Neural cell (in vitro differentiated cells): ENCODE data around the gene RCL1. TPM values are rescaled to one million over a fixed set of nuclear protein-coding genes. Genes with fewer than 3 reads are reported as not detected.

ENCODE experiments used
- H2AFZ ChIP-seq: fragments of 200-600, 300-800 bp; sonication (generic), shearing (Covaris generic); 2 replicates; pipeline ENCODE4 v1.6.0; 2014; ENCODE audit warnings: low read depth, mild to moderate bottlenecking, antibody characterized with exemption, low read length, moderate library complexity
- H3F3A ChIP-seq: fragments of 200-600 bp; shearing (Covaris generic); 2 replicates; pipeline ENCODE4 v1.6.1; 2016; ENCODE audit warnings: mild to moderate bottlenecking, moderate library complexity, mixed read lengths, antibody characterized with exemption, low read length; ENCODE audit not compliant: insufficient read depth, poor library complexity, severe bottlenecking
- H3K27ac ChIP-seq: fragments of 200-600, 300-800 bp; sonication (generic), shearing (Covaris generic); 2 replicates; pipeline ENCODE4 v1.5.1; 2014; ENCODE audit warnings: mild to moderate bottlenecking, low read length, moderate library complexity
- H3K27me3 ChIP-seq: fragments of 300-800, 200-600 bp; sonication (generic), shearing (Covaris generic); 2 replicates; pipeline ENCODE4 v1.6.0; 2014; ENCODE audit warnings: mild to moderate bottlenecking, low read depth, low read length, moderate library complexity; ENCODE audit not compliant: insufficient read depth
- H3K36me3 ChIP-seq: fragments of 300-800, 200-600 bp; sonication (generic), shearing (Covaris generic); 2 replicates; pipeline ENCODE4 v1.5.1; 2014; ENCODE audit warnings: mild to moderate bottlenecking, antibody characterized with exemption, low read length, moderate library complexity; ENCODE audit not compliant: insufficient read depth
- H3K4me2 ChIP-seq: fragments of 300-800, 200-600 bp; sonication (generic), shearing (Covaris generic); 2 replicates; pipeline ENCODE4 v1.6.0; 2014; ENCODE audit warnings: mild to moderate bottlenecking, low read length
- H3K4me3 ChIP-seq: fragments of 300-800, 200-600 bp; sonication (generic), shearing (Covaris generic); 2 replicates; pipeline ENCODE4 v1.5.1; 2014; ENCODE audit warnings: mild to moderate bottlenecking, low read length, moderate library complexity
- H3K79me2 ChIP-seq: fragments of 200-600 bp; shearing (Covaris generic); replicated peaks from 2 replicates; pipeline ENCODE4 v1.6.0; 2014; ENCODE audit warnings: mild to moderate bottlenecking, low read length, moderate library complexity; ENCODE audit not compliant: insufficient read depth
- H3K9ac ChIP-seq: fragments of 300-800, 200-600 bp; sonication (generic), shearing (Covaris generic); 2 replicates; pipeline ENCODE4 v1.6.1; 2016; ENCODE audit warnings: mild to moderate bottlenecking, low read length, mixed read lengths
- H3K9me2 ChIP-seq: fragments of 200-600 bp; shearing (Covaris generic); 2 replicates; pipeline ENCODE4 v1.6.1; 2016; ENCODE audit warnings: mild to moderate bottlenecking, low read length, mixed read lengths; ENCODE audit not compliant: insufficient read depth
- H3K9me3 ChIP-seq: fragments of 200-600, 300-800 bp; sonication (generic), shearing (Covaris generic); 2 replicates; pipeline ENCODE4 v1.6.1; 2016; ENCODE audit warnings: mild to moderate bottlenecking, mixed run types, low read length, moderate library complexity, mixed read lengths
- H4K20me1 ChIP-seq: fragments of 200-600 bp; shearing (Covaris generic); 2 replicates; pipeline ENCODE4 v1.6.1; 2016; ENCODE audit warnings: mild to moderate bottlenecking, mixed run types; ENCODE audit not compliant: insufficient read depth
- CTCF ChIP-seq: fragments of 450-650 bp; IDR thresholded peaks from 2 replicates; pipeline ENCODE4 v1.5.1; 2014; ENCODE audit warnings: antibody characterized with exemption, mild to moderate bottlenecking, moderate library complexity; ENCODE audit not compliant: poor library complexity, severe bottlenecking
- EP300 ChIP-seq: fragments of 450-650 bp; conservative IDR thresholded peaks from 2 replicates; pipeline ENCODE4 v1.6.1; 2014; ENCODE audit warnings: antibody characterized with exemption, mild to moderate bottlenecking, moderate library complexity; ENCODE audit not compliant: poor library complexity, severe bottlenecking
- MXI1 ChIP-seq: fragments of 450-650 bp; conservative IDR thresholded peaks from 2 replicates; pipeline ENCODE4 v1.6.1; 2014; ENCODE audit warnings: antibody characterized with exemption, mild to moderate bottlenecking; ENCODE audit not compliant: poor library complexity, severe bottlenecking
- POLR2AphosphoS5 ChIP-seq: IDR thresholded peaks from 2 replicates; pipeline ENCODE4 v1.6.1; 2012
- RAD21 ChIP-seq: fragments of 450-650 bp; conservative IDR thresholded peaks from 2 replicates; pipeline ENCODE4 v1.6.1; 2014; ENCODE audit warnings: antibody characterized with exemption, mild to moderate bottlenecking, moderate library complexity
- REST ChIP-seq: IDR thresholded peaks from 2 replicates; pipeline ENCODE4 v1.6.1; 2012; ENCODE audit warnings: borderline replicate concordance
- SMC3 ChIP-seq: fragments of 450-650 bp; conservative IDR thresholded peaks from 2 replicates; pipeline ENCODE4 v1.6.1; 2014; ENCODE audit warnings: antibody characterized with exemption, mild to moderate bottlenecking, moderate library complexity; ENCODE audit not compliant: poor library complexity
- TAF1 ChIP-seq: IDR thresholded peaks from 2 replicates; pipeline ENCODE4 v1.6.1; 2012; ENCODE audit warnings: low read depth
- polyA plus RNA-seq: library from polyadenylated mRNA; depleted of rRNA; stranded (reverse); fragments of >200 nt; gene quantifications from 2 replicates; pipeline ENCODE4 v1.2.3, GENCODE V29; 2014

Gene RCL1
- polyA plus RNA-seq, 1 donor from 2014 or later: 4.2 TPM

- Histone ChIP-seq H3F3A (no peaks in the 10 kb centered on the region), H3K36me3 (no peaks in the 10 kb centered on the region), H4K20me1 (no peaks in the 10 kb centered on the region), H3K79me2 (peaks cover 18% of the 10 kb centered on the region), H3K9me3 (no peaks in the 10 kb centered on the region), H3K27ac (no peak overlapping the region), H3K4me3 (no peak overlapping the region), H3K9ac (no peak overlapping the region), H3K27me3 (no peaks in the 10 kb centered on the region), H3K4me2 (no peak overlapping the region), H3K9me2 (no peaks in the 10 kb centered on the region), H2AFZ (no peak overlapping the region)
- TF ChIP-seq POLR2AphosphoS5: no peak
These were observed 3.8 kb downstream of the RCL1 start for GRCh38 chr9:4796530-4796929.

GRCh38 chr9:4796988-4797853 is 4.5 kb downstream of the RCL1 start:
- Histone ChIP-seq H3K4me2 (no peak overlapping the region), H3K9ac (no peak overlapping the region), H3K4me3 (no peak overlapping the region), H2AFZ (no peak overlapping the region), H3F3A (no peaks in the 10 kb centered on the region), H3K27me3 (no peaks in the 10 kb centered on the region), H4K20me1 (no peaks in the 10 kb centered on the region), H3K79me2 (peaks cover 20% of the 10 kb centered on the region), H3K27ac (no peak overlapping the region), H3K36me3 (no peaks in the 10 kb centered on the region), H3K9me2 (no peaks in the 10 kb centered on the region), H3K9me3 (no peaks in the 10 kb centered on the region)
- TF ChIP-seq TAF1 (no peak), CTCF (peak; percentile 51), RAD21 (peak; percentile 12)

GRCh38 chr9:4797854-4798150 is 5.1 kb downstream of the RCL1 start:
- Histone ChIP-seq H3K9ac (no peak overlapping the region), H3K36me3 (no peaks in the 10 kb centered on the region), H3K9me3 (no peaks in the 10 kb centered on the region), H3F3A (no peaks in the 10 kb centered on the region), H3K79me2 (peaks cover 22% of the 10 kb centered on the region), H2AFZ (no peak overlapping the region), H3K9me2 (no peaks in the 10 kb centered on the region), H3K27me3 (no peaks in the 10 kb centered on the region), H3K4me2 (no peak overlapping the region), H3K4me3 (no peak overlapping the region), H3K27ac (no peak overlapping the region), H4K20me1 (no peaks in the 10 kb centered on the region)
- TF ChIP-seq SMC3: no peak
- no peak for TF ChIP-seq TAF1
- TF ChIP-seq POLR2AphosphoS5: no peak
- no peak for TF ChIP-seq RAD21

GRCh38 chr9:4798281-4799032 is 5.7 kb downstream of the RCL1 start:
- Histone ChIP-seq H3K9me2 (no peaks in the 10 kb centered on the region), H3K4me3 (no peak overlapping the region), H3K79me2 (peaks cover 22% of the 10 kb centered on the region), H3K27ac (no peak overlapping the region), H2AFZ (no peak overlapping the region), H3K4me2 (no peak overlapping the region), H3K27me3 (no peaks in the 10 kb centered on the region), H3F3A (no peaks in the 10 kb centered on the region), H3K36me3 (no peaks in the 10 kb centered on the region), H3K9ac (no peak overlapping the region), H3K9me3 (no peaks in the 10 kb centered on the region), H4K20me1 (no peaks in the 10 kb centered on the region)
- no peak for TF ChIP-seq TAF1
- no peak for TF ChIP-seq EP300
- no peak for TF ChIP-seq MXI1
- TF ChIP-seq REST: no peak
- no peak for TF ChIP-seq CTCF
